Measurements from ENCODE around the gene PADI1.

The PADI1 gene

GRCh38 chr1:17204546-17205440 is at the start of gene PADI1:
PADI1 (plus strand) TSS chr1:17205128; CDS start chr1:17205218, 90 bp downstream.
- no peak for DNase-seq (ENCODE audit: low read depth)

GRCh38 chr1:17155257-17155920 is 49.5 kb upstream of the PADI1 start:
- DNase-seq (ENCODE audit: low read depth) = no peak

- DNase-seq (ENCODE audit: low read depth) = no peak
Measured at GRCh38 chr1:17156108-17156507, 48.8 kb upstream of the PADI1 start.

- no peak for DNase-seq (ENCODE audit: low read depth)
Measured at GRCh38 chr1:17158961-17159360, 46.0 kb upstream of the PADI1 start.

- no peak for DNase-seq (ENCODE audit: low read depth)
Measured at GRCh38 chr1:17161137-17161740, 43.7 kb upstream of the PADI1 start.

GRCh38 chr1:17161926-17162800 is 42.8 kb upstream of the PADI1 start:
- DNase-seq (ENCODE audit: low read depth) = no peak

GRCh38 chr1:17162941-17163340 is 42.0 kb upstream of the PADI1 start:
- no peak for DNase-seq (ENCODE audit: low read depth)

GRCh38 chr1:17163371-17163770 is 41.6 kb upstream of the PADI1 start:
- no peak for DNase-seq (ENCODE audit: low read depth)

GRCh38 chr1:17163789-17164666 is 40.9 kb upstream of the PADI1 start:
- no peak for DNase-seq (ENCODE audit: low read depth)

- no peak for DNase-seq (ENCODE audit: low read depth)
Measured at GRCh38 chr1:17165823-17166222, 39.1 kb upstream of the PADI1 start.

- no peak for DNase-seq (ENCODE audit: low read depth)
Measured at GRCh38 chr1:17167041-17167785, 37.7 kb upstream of the PADI1 start.

- DNase-seq (ENCODE audit: low read depth) = no peak
Measured at GRCh38 chr1:17167786-17168090, 37.2 kb upstream of the PADI1 start.

GRCh38 chr1:17168091-17168876 is 36.6 kb upstream of the PADI1 start:
- no peak for DNase-seq (ENCODE audit: low read depth)

- no peak for DNase-seq (ENCODE audit: low read depth)
Measured at GRCh38 chr1:17170571-17170970, 34.4 kb upstream of the PADI1 start.

GRCh38 chr1:17173217-17173616 is 31.7 kb upstream of the PADI1 start:
- DNase-seq (ENCODE audit: low read depth) = no peak

- DNase-seq (ENCODE audit: low read depth) = no peak
Measured at GRCh38 chr1:17176306-17177061, 28.4 kb upstream of the PADI1 start.

- no peak for DNase-seq (ENCODE audit: low read depth)
Measured at GRCh38 chr1:17177651-17178050, 27.3 kb upstream of the PADI1 start.

GRCh38 chr1:17181781-17182464 is 23.0 kb upstream of the PADI1 start:
- no peak for DNase-seq (ENCODE audit: low read depth)

Data from stimulated activated CD8-positive, alpha-beta memory T cell treated with anti-CD3 and anti-CD28 coated beads, Interleukin-4, amount 100 ng/mL, for 24 hours (primary cell).